WERI-Rb-1 (cell line): ENCODE results near the gene GNA12.

Experiments
- DNase-seq: peaks from one replicate; pipeline ENCODE4 v3.0.0-alpha.2; 2020
- H3K27ac ChIP-seq: fragments of 250-450 bp; sonication (Bioruptor Pico); 2 replicates; pipeline ENCODE4 v1.5.1; 2020; ENCODE audit warnings: mild to moderate bottlenecking, moderate library complexity
- H3K27me3 ChIP-seq: fragments of 250-450 bp; sonication (Bioruptor Pico); 2 replicates; pipeline ENCODE4 v1.5.1; 2021; ENCODE audit warnings: mild to moderate bottlenecking, low read depth, moderate library complexity; ENCODE audit not compliant: insufficient read depth, severe bottlenecking
- H3K36me3 ChIP-seq: fragments of 250-450 bp; sonication (Bioruptor Pico); 2 replicates; pipeline ENCODE4 v1.5.1; 2020; ENCODE audit warnings: mild to moderate bottlenecking, moderate library complexity
- H3K4me3 ChIP-seq: 2 replicates; pipeline ENCODE4 v1.5.1; 2011; ENCODE audit warnings: low read depth, mild to moderate bottlenecking, control low read depth, low read length
- H3K9me3 ChIP-seq: fragments of 250-450 bp; sonication (Bioruptor Pico); 2 replicates; pipeline ENCODE4 v1.5.1; 2021; ENCODE audit warnings: mild to moderate bottlenecking, moderate library complexity; ENCODE audit not compliant: severe bottlenecking
- CTCF ChIP-seq: IDR thresholded peaks from 2 replicates; pipeline ENCODE4 v1.5.1; 2011; ENCODE audit warnings: low read depth, mild to moderate bottlenecking, control low read depth, inconsistent platforms, low read length

GNA12 gene, protein sequence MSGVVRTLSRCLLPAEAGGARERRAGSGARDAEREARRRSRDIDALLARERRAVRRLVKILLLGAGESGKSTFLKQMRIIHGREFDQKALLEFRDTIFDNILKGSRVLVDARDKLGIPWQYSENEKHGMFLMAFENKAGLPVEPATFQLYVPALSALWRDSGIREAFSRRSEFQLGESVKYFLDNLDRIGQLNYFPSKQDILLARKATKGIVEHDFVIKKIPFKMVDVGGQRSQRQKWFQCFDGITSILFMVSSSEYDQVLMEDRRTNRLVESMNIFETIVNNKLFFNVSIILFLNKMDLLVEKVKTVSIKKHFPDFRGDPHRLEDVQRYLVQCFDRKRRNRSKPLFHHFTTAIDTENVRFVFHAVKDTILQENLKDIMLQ

GRCh38 chr7:2844153-2845033, at the start of gene GNA12:
TSS of gene GNA12 (minus strand) at chr7:2844308. CDS start at chr7:2844161, 147 bp downstream.
- DNase-seq = peak; percentile 98
- no peak for TF ChIP-seq CTCF
- peak within 1 kb of the TSS; percentile 51 for H3K27ac ChIP-seq

GRCh38 chr7:2893411-2893861, 49.3 kb upstream of the GNA12 start:
- no peak overlapping the region for H3K4me3 ChIP-seq
- no peak overlapping the region for H3K27ac ChIP-seq

More at GRCh38 chr7:2844153-2845033, at the start of gene GNA12:
- no peaks in the 10 kb centered on the region for H3K27me3 ChIP-seq
- peak within 1 kb of the TSS; percentile 54 for H3K4me3 ChIP-seq
- peaks cover 4% of the 10 kb centered on the region for H3K9me3 ChIP-seq
- H3K36me3 ChIP-seq = peaks cover 20% of the 10 kb centered on the region

DNA sequence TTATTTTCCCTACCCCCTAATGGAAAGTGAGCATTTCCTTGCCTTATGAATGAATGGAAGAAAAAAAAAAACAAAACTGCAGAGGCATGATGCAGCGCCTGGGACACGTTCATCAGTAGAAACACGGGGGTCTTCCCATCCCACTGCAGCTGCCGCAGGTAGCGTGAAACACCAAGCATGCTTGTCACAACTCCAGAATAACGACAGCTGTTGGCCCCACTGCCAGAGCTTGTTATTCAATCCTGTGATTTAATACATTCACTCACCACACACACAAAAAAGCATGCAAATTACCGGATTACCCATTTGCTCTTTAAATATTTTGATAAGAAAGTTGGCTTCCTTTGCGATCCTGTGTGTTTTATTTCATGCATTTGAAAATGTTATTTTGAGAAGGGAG, 48.4 kb upstream of the GNA12 start:
- Histone ChIP-seq H3K4me3 (no peak overlapping the region), H3K27ac (no peak overlapping the region), H3K36me3 (no peaks in the 10 kb centered on the region), H3K9me3 (no peaks in the 10 kb centered on the region), H3K27me3 (no peaks in the 10 kb centered on the region)
- no peak for DNase-seq
- TF ChIP-seq CTCF = no peak

More at GRCh38 chr7:2893411-2893861, 49.3 kb upstream of the GNA12 start:
- no peak for TF ChIP-seq CTCF
- Histone ChIP-seq H3K9me3 (no peaks in the 10 kb centered on the region), H3K27me3 (no peaks in the 10 kb centered on the region), H3K36me3 (no peaks in the 10 kb centered on the region)
- DNase-seq = no peak

GRCh38 chr7:2887816-2888215, 43.7 kb upstream of the GNA12 start:
- H3K36me3 ChIP-seq = no peaks in the 10 kb centered on the region
- H3K27me3 ChIP-seq = no peaks in the 10 kb centered on the region
- no peak for TF ChIP-seq CTCF
- H3K9me3 ChIP-seq = no peaks in the 10 kb centered on the region
- H3K27ac ChIP-seq = no peak overlapping the region
- no peak for DNase-seq
- H3K4me3 ChIP-seq = no peak overlapping the region

GRCh38 chr7:2886900-2887299, 42.8 kb upstream of the GNA12 start:
- H3K4me3 ChIP-seq = no peak overlapping the region
- DNase-seq = peak; percentile 73
- H3K27ac ChIP-seq = no peak overlapping the region
- peak; percentile 89 for TF ChIP-seq CTCF
- no peaks in the 10 kb centered on the region for H3K9me3 ChIP-seq
- H3K36me3 ChIP-seq = no peaks in the 10 kb centered on the region
- H3K27me3 ChIP-seq = no peaks in the 10 kb centered on the region
